Urinary bladder (tissue), 4 donors: ENCODE data around the gene L3MBTL4. TPM values are rescaled to one million over a fixed set of nuclear protein-coding genes. Genes with fewer than 3 reads are reported as not detected.

Source experiments
- DNase-seq: peaks from one replicate; pipeline ENCODE4 v3.0.0-alpha.2; 2015; ENCODE audit errors: extremely low spot score
- H3K27ac ChIP-seq: one replicate; pipeline ENCODE4 v1.5.1; 2013; ENCODE audit warnings: low read depth, mild to moderate bottlenecking, moderate library complexity
- H3K36me3 ChIP-seq: one replicate; pipeline ENCODE4 v1.6.1; 2013; ENCODE audit warnings: mild to moderate bottlenecking, moderate library complexity; ENCODE audit not compliant: insufficient read depth
- H3K4me1 ChIP-seq: one replicate; pipeline ENCODE4 v1.6.1; 2013; ENCODE audit warnings: mild to moderate bottlenecking, moderate library complexity; ENCODE audit not compliant: insufficient read depth
- H3K4me3 ChIP-seq: one replicate; pipeline ENCODE4 v1.5.1; 2013; ENCODE audit warnings: low read depth, low read length
- WGBS: extraction: QIAGEN DNeasy Blood & Tissue Kit; methylation state at CpG from one replicate; pipeline ENCODE4 v1.1.7; 2013; 5-methylcytosine and 5-hydroxymethylcytosine counted together
- polyA plus RNA-seq: library from polyadenylated mRNA; stranded (reverse); fragments of 200-250 nt; gene quantifications from one replicate; pipeline ENCODE4 v1.2.3, GENCODE V29; 2013
- total RNA-seq: library from RNA; depleted of rRNA; stranded (reverse); fragments of >200 nt; gene quantifications from one replicate; pipeline ENCODE4 v1.2.3, GENCODE V29; 2014
- donor health status: healthy with polysubstance abuse.
- donor health status: healthy.

L3MBTL4 gene
- total and polyA plus RNA-seq, 2 donors: 0.98 to 6.7 TPM

DNA sequence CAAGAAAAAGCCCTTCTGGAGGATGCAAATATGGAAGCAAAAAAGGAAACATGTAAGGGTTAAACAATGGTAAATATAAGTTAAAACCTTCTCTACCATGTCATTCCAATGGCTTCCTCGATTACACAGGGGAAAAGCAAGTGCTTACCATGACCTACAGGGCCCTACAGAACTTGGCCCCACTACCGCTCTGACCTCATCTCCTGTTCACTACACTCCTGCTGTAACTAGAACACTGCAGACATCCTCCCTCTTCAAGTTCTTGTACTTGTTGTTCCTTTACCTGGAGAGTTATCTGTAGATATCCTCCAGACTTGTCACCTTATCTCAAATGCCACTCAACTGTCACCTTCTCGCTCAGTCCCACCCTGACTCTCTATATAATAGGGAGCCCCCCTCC is 194.6 kb downstream of the L3MBTL4 start:
- WGBS: 81% methylated on average over 3 of the region's 3 CpGs
- no peaks in the 10 kb centered on the region for H3K4me1 ChIP-seq
- no peaks in the 10 kb centered on the region for H3K36me3 ChIP-seq
- no peak overlapping the region for H3K4me3 ChIP-seq
- no peak for DNase-seq
- no peak overlapping the region for H3K27ac ChIP-seq

DNA sequence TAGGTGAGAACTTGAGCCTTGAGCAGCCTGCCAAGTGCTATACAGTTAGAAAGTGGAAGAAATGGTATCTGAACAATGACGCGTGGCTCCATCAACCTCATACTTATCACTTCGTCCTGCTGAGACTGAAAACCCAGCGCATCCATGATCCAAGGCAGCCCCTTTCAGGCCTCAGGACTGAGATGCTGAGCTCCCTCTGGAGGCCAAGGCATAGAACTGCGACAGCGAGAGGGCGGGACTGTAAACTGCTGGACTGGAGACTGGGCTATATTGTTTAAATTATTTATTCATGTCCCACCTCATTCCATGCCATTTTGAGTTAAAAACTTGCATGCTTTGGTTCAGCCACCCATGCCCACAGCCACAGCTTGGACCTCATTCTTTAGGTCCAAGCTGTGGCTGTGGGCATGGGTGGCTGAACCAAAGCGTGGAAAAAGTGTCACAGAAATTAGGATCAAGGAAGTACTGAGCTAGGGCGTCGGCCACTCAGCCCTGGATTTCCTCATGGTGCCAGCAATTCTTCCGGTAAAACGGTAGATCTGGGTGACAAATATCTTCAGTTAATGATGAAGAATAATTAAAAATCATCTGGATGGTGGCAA is 195.5 kb downstream of the L3MBTL4 start:
- WGBS: 44% methylated on average over 12 of the region's 12 CpGs
- Histone ChIP-seq H3K27ac (no peak overlapping the region), H3K4me3 (no peak overlapping the region), H3K36me3 (no peaks in the 10 kb centered on the region), H3K4me1 (no peaks in the 10 kb centered on the region)
- no peak for DNase-seq

DNA sequence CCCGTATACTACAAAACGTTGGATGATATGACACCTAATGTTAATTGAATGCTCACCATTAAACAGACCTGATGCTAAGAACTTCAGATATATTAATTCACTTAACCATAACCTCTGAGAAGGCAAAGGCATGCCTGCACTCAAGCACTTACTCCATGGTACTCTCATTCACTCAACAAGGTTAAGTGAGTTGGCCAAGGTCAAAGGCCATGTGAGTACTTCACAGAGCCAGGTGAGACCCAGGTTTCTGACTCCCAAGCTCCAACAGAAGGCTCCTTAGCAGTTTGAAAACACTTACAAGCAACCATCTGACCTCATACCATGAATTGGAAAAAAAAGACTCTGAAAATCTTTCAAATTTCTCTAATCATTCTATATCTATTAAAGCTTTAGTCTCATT is 198.8 kb downstream of the L3MBTL4 start:
- 81% methylated on average over 2 of the region's 2 CpGs for WGBS

DNA sequence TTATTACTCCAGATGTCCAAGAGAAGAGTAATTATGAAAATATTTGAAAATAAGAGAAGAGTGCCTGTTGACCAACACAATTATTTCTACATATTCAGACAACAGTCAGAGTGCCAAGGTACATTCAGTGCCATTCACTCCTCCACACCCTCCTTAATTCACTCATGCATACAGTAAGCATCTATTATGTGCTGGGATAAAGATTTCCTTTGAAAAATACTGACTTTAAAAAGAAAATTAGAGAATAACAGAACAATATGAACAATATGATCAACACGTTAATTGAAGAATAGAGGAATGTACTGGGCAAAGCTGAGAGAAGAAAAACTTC is 203.6 kb downstream of the L3MBTL4 start:
- WGBS: 88% methylated on average over 1 of the region's 1 CpG
- DNase-seq: no peak
- Histone ChIP-seq H3K36me3 (no peaks in the 10 kb centered on the region), H3K4me3 (no peak overlapping the region), H3K4me1 (no peaks in the 10 kb centered on the region), H3K27ac (no peak overlapping the region)

More for the DNA sequence above, 198.8 kb downstream of the L3MBTL4 start:
- no peaks in the 10 kb centered on the region for H3K36me3 ChIP-seq
- no peaks in the 10 kb centered on the region for H3K4me1 ChIP-seq
- no peak overlapping the region for H3K27ac ChIP-seq
- no peak for DNase-seq
- no peak overlapping the region for H3K4me3 ChIP-seq

DNA sequence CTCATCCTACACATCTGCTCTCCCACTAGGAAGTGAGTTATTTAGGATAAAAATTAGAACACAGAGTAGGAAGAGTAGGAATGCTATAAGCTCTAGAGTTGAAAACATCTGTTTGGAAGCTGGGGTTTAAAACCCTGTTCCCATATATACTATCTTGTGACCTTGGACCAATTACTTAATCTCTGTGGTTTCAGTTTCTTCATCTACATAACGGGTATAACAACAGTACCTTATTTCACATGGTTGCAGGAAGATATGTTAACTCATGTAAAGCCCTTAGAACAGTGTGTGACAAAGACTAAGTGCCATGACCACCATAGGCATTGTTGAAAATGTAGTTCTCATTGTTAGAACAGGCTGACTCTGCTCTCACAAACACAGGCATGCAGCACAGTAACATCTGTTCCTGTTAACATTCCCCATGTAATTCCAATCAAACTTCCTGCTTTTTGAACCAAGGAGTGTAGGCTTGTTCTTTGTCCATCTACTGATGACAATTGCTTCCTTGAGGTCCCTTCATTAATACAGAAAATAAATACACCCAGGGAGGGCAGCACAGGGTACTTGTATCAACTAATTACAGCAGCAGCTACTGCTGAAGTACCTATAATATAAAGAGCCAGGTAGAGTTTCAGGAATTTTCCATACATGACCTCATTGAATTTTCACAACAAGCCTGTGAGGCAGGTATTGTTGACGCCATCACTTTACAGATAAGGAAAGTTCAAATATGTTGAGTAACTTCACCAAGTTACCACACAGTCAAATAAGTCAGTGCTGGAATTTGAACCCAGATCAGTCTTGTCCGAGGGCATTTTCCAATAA is 204.2 kb downstream of the L3MBTL4 start:
- Histone ChIP-seq H3K36me3 (no peaks in the 10 kb centered on the region), H3K4me3 (no peak overlapping the region), H3K27ac (no peak overlapping the region), H3K4me1 (no peaks in the 10 kb centered on the region)
- WGBS: 84% methylated on average over 3 of the region's 3 CpGs
- no peak for DNase-seq

DNA sequence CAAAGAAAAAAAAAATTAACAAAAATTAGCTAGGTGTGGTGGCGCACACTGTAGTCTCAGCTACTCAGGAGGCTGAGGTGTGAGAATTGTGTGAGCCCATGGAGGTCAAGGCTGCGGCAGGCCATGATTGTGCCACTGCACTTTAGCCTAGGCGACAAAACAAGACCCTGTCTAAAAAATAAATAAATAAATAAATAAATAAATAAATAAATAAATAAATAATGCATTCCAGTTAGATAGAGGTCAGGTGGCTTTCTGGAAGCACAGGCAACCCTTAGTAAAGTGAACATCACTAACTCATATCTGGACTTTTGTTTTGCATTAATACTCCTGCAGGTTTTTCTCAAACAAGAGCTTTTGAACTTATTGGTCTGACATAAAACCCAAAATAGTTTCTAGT is 206.8 kb downstream of the L3MBTL4 start:
- Histone ChIP-seq H3K4me1 (no peaks in the 10 kb centered on the region), H3K27ac (no peak overlapping the region), H3K4me3 (no peak overlapping the region), H3K36me3 (no peaks in the 10 kb centered on the region)
- no peak for DNase-seq
- WGBS: 97% methylated on average over 3 of the region's 3 CpGs

- no peaks in the 10 kb centered on the region for H3K4me1 ChIP-seq
- H3K27ac ChIP-seq: no peak overlapping the region
- WGBS: 73% methylated on average over 2 of the region's 2 CpGs
- H3K36me3 ChIP-seq: no peaks in the 10 kb centered on the region
- DNase-seq: no peak
- H3K4me3 ChIP-seq: no peak overlapping the region
Measured at GRCh38 chr18:6207116-6207515, 207.6 kb downstream of the L3MBTL4 start.

DNA sequence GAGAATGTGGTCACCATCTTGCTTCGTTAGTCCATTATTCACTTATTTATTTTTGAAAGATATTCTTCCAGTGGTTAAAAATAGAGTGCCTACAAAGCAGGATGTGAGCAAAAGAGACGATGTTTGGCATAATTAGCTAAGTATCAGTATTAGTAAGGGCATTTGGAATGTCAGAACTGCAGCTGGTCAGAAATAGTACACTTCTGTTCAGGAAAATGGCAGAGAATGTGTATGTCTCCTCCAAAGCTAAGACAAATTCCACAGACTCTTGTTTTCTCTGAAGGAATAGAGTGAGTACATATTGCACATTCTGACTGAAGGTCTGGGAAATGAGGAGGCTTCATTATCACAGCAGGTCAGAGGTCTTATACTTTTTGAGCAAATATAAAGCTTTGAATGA is 209.0 kb downstream of the L3MBTL4 start:
- Histone ChIP-seq H3K4me1 (peaks cover 2% of the 10 kb centered on the region), H3K27ac (no peak overlapping the region), H3K36me3 (no peaks in the 10 kb centered on the region), H3K4me3 (no peak overlapping the region)
- 74% methylated on average over 2 of the region's 2 CpGs for WGBS
- no peak for DNase-seq

DNA sequence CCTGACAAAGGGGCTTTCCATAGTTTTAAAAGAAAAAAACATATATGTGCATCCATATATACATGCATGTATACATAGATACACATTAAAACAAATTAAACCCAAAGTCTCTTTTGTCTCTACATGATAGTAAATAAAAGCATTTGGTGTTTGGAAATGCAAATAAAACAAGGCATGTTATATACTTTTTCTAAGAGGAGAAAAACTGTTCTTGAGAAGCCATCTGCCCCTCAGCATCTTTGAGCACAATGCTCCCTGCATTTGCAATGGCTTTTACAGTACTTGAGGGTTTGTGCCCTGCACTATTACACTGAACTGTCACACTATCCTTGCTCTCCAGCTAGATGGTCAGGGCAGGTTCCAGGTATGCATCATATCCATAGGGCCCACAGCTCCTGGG is 210.2 kb downstream of the L3MBTL4 start:
- H3K4me3 ChIP-seq: no peak overlapping the region
- H3K36me3 ChIP-seq: no peaks in the 10 kb centered on the region
- DNase-seq: no peak
- H3K4me1 ChIP-seq: peaks cover 2% of the 10 kb centered on the region
- no peak overlapping the region for H3K27ac ChIP-seq

DNA sequence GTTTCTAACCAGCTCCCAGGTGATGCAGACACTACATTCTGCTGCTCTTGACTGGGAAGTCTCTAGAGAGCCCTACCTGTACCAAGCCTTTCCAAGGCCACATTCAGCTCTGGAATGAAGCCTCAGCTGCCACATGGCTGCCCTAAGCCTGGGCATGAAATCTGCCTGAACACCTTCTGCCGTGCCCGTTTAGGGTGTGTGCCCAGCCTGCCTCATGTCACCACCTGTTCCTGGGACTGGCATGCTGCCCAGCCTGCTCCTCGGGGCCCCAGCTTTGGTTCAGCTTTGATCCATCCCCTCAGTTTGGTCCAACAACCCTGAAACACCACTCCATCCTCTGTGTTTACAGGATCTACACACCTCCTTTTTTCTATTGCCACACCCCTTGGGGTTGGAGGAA is 210.9 kb downstream of the L3MBTL4 start:
- Histone ChIP-seq H3K4me1 (peaks cover 2% of the 10 kb centered on the region), H3K27ac (no peak overlapping the region), H3K4me3 (no peak overlapping the region), H3K36me3 (no peaks in the 10 kb centered on the region)
- DNase-seq: no peak
- 72% methylated on average over 3 of the region's 3 CpGs for whole genome bisulfite sequencing

DNA sequence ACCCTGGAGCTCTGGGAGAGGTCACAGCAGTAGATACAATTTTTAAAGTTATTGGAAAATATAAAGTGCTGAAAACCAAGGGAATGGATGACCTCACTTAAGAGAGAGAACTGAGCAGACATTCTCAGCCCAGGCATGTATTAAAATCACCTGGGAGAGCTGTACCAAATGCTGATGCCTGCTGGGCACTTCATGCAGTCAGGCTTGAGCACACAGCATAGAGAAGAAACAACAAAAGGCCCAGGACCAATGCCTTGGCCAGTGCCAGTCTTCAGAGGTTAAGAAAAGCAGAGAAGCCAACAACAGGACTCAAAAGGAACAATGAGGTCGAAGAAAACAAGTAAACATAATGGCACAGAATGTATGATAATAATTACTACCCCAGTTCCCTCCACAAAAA is 211.8 kb downstream of the L3MBTL4 start:
- Histone ChIP-seq H3K4me1 (peaks cover 2% of the 10 kb centered on the region), H3K36me3 (no peaks in the 10 kb centered on the region), H3K27ac (no peak overlapping the region), H3K4me3 (no peak overlapping the region)
- DNase-seq: no peak
- WGBS: 82% methylated on average over 1 of the region's 1 CpG

- H3K4me1 ChIP-seq: peaks cover 2% of the 10 kb centered on the region
- DNase-seq: no peak
- H3K27ac ChIP-seq: no peak overlapping the region
- no peaks in the 10 kb centered on the region for H3K36me3 ChIP-seq
- WGBS: 87% methylated on average over 4 of the region's 4 CpGs
- H3K4me3 ChIP-seq: no peak overlapping the region
Measured at GRCh38 chr18:6200204-6200774, 214.4 kb downstream of the L3MBTL4 start.

- H3K27ac ChIP-seq: no peak overlapping the region
- no peak for DNase-seq
- H3K36me3 ChIP-seq: no peaks in the 10 kb centered on the region
- peaks cover 2% of the 10 kb centered on the region for H3K4me1 ChIP-seq
- 87% methylated on average over 1 of the region's 1 CpG for WGBS
- H3K4me3 ChIP-seq: no peak overlapping the region
Measured at GRCh38 chr18:6199777-6200176, 214.9 kb downstream of the L3MBTL4 start.

GRCh38 chr18:6198585-6198984 is 216.1 kb downstream of the L3MBTL4 start:
- DNase-seq: no peak
- Histone ChIP-seq H3K27ac (no peak overlapping the region), H3K4me3 (no peak overlapping the region), H3K36me3 (no peaks in the 10 kb centered on the region), H3K4me1 (peaks cover 2% of the 10 kb centered on the region)
- 77% methylated on average over 1 of the region's 1 CpG for WGBS
